HEK293T (cell line): ENCODE results near the gene HSPG2.

Source experiments
- ARNT ChIP-seq: fragments of 450-650 bp; IDR thresholded peaks from 2 replicates; pipeline ENCODE4 v1.6.1; 2017; ENCODE audit warnings: mild to moderate bottlenecking
- BHLHE40 ChIP-seq: fragments of 450-650 bp; IDR thresholded peaks from 2 replicates; pipeline ENCODE4 v1.6.1; 2016; ENCODE audit warnings: mild to moderate bottlenecking, moderate library complexity, borderline replicate concordance
- CTBP1 ChIP-seq: fragments of 450-650 bp; IDR thresholded peaks from 2 replicates; pipeline ENCODE4 v1.6.1; 2016; ENCODE audit warnings: borderline replicate concordance
- ELF4 ChIP-seq: fragments of 450-650 bp; IDR thresholded peaks from 2 replicates; pipeline ENCODE4 v1.6.1; 2017; ENCODE audit warnings: antibody characterized with exemption
- FOXA1 ChIP-seq: fragments of 450-650 bp; IDR thresholded peaks from 2 replicates; pipeline ENCODE4 v1.6.1; 2016; ENCODE audit warnings: mild to moderate bottlenecking
- FOXK2 ChIP-seq: fragments of 450-650 bp; IDR thresholded peaks from 2 replicates; pipeline ENCODE4 v1.6.1; 2016; ENCODE audit warnings: mild to moderate bottlenecking
- FOXM1 ChIP-seq: fragments of 450-650 bp; IDR thresholded peaks from 2 replicates; pipeline ENCODE4 v1.6.1; 2017; ENCODE audit warnings: mild to moderate bottlenecking, borderline replicate concordance
- HDGF ChIP-seq: fragments of 450-650 bp; IDR thresholded peaks from 2 replicates; pipeline ENCODE4 v1.6.1; 2017; ENCODE audit warnings: antibody characterized with exemption, borderline replicate concordance
- L3MBTL2 ChIP-seq: fragments of 450-650 bp; conservative IDR thresholded peaks from 2 replicates; pipeline ENCODE4 v1.6.1; 2016; ENCODE audit warnings: mild to moderate bottlenecking
- LEF1 ChIP-seq: fragments of 450-650 bp; IDR thresholded peaks from 2 replicates; pipeline ENCODE4 v1.6.1; 2017; ENCODE audit warnings: mild to moderate bottlenecking, borderline replicate concordance
- SP1 ChIP-seq: fragments of 450-650 bp; IDR thresholded peaks from 2 replicates; pipeline ENCODE4 v1.6.1; 2017
- SUZ12 ChIP-seq: fragments of 450-650 bp; IDR thresholded peaks from 2 replicates; pipeline ENCODE4 v1.6.1; 2016; ENCODE audit warnings: mild to moderate bottlenecking
- ZNF384 ChIP-seq: fragments of 450-650 bp; IDR thresholded peaks from 2 replicates; pipeline ENCODE4 v1.6.1; 2016

DNA sequence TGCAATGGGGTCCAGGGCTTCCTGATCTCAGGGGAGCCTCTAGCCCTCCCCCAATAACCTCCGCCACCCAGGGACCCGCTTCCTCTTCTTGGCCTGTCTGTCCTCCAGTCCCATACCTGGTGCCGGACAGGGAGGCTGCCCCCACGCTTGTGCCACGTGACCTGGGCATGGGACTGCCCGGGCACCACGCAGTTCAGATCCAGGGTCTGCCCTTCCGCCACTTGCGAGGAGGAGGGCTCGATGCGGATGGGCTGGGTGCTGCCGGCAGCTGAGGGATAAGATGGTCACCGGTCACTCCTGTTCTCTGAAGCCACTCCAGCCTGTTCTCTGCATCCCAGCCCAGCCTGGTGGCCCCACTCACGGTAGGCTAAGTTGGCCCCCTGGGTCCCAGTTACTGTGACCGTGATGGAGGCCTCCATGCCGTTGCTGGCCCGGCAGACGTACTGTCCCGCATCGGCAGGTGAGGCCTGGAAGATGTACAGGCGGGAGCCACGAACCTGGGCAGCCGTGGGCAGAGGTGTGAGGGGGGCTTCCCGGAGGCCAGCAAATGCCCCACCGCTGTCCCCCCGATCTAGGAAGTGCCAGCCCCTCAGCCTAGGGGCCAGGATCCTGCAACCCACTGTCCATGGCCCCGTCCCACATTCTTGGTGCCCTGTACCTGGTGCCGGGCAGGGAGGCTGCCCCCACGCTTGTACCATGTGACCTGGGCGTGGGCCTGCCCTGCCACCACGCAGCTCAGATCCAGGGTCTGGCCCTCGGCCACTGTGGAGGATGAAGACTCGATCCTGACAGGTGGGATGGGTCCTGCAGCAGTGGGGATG, 85.5 kb downstream of the HSPG2 start:
- TF ChIP-seq FOXK2 (no peak), SUZ12 (no peak), ZNF384 (no peak), LEF1 (no peak), HDGF (no peak), BHLHE40 (no peak), SP1 (no peak), ELF4 (no peak), ARNT (no peak), FOXM1 (no peak), L3MBTL2 (no peak), FOXA1 (no peak), CTBP1 (no peak)
